HEK293T (cell line): ENCODE data around the gene ADRB1.

Experiments
- CTCF ChIA-PET: fragments of 350-600 bp; formaldehyde crosslinking; extraction: SDS; loops from one replicate; lab custom pipeline; 2021; ENCODE audit warnings: antibody characterized with exemption, inconsistent platforms; lab: Yijun Ruan, JAX
- POLR2A ChIA-PET: fragments of 350-600 bp; formaldehyde crosslinking; extraction: SDS; loops from one replicate; lab custom pipeline; 2020; ENCODE audit warnings: antibody characterized with exemption, inconsistent platforms; lab: Yijun Ruan, JAX
- DNase-seq: peaks from one replicate; pipeline ENCODE4 v3.0.0; 2012; ENCODE audit warnings: mixed read lengths; ENCODE audit errors: extremely low spot score
- ARNT ChIP-seq: fragments of 450-650 bp; IDR thresholded peaks from 2 replicates; pipeline ENCODE4 v1.6.1; 2017; ENCODE audit warnings: mild to moderate bottlenecking
- BHLHE40 ChIP-seq: fragments of 450-650 bp; IDR thresholded peaks from 2 replicates; pipeline ENCODE4 v1.6.1; 2016; ENCODE audit warnings: mild to moderate bottlenecking, moderate library complexity, borderline replicate concordance
- CTBP1 ChIP-seq: fragments of 450-650 bp; IDR thresholded peaks from 2 replicates; pipeline ENCODE4 v1.6.1; 2016; ENCODE audit warnings: borderline replicate concordance
- ELF4 ChIP-seq: fragments of 450-650 bp; IDR thresholded peaks from 2 replicates; pipeline ENCODE4 v1.6.1; 2017; ENCODE audit warnings: antibody characterized with exemption
- FOXA1 ChIP-seq: fragments of 450-650 bp; IDR thresholded peaks from 2 replicates; pipeline ENCODE4 v1.6.1; 2016; ENCODE audit warnings: mild to moderate bottlenecking
- FOXK2 ChIP-seq: fragments of 450-650 bp; IDR thresholded peaks from 2 replicates; pipeline ENCODE4 v1.6.1; 2016; ENCODE audit warnings: mild to moderate bottlenecking
- FOXM1 ChIP-seq: fragments of 450-650 bp; IDR thresholded peaks from 2 replicates; pipeline ENCODE4 v1.6.1; 2017; ENCODE audit warnings: mild to moderate bottlenecking, borderline replicate concordance
- HDGF ChIP-seq: fragments of 450-650 bp; IDR thresholded peaks from 2 replicates; pipeline ENCODE4 v1.6.1; 2017; ENCODE audit warnings: antibody characterized with exemption, borderline replicate concordance
- L3MBTL2 ChIP-seq: fragments of 450-650 bp; conservative IDR thresholded peaks from 2 replicates; pipeline ENCODE4 v1.6.1; 2016; ENCODE audit warnings: mild to moderate bottlenecking
- LEF1 ChIP-seq: fragments of 450-650 bp; IDR thresholded peaks from 2 replicates; pipeline ENCODE4 v1.6.1; 2017; ENCODE audit warnings: mild to moderate bottlenecking, borderline replicate concordance
- NFRKB ChIP-seq: fragments of 450-650 bp; IDR thresholded peaks from 2 replicates; pipeline ENCODE4 v1.6.1; 2016; ENCODE audit warnings: mild to moderate bottlenecking, moderate library complexity
- PKNOX1 ChIP-seq: fragments of 450-650 bp; IDR thresholded peaks from 2 replicates; pipeline ENCODE4 v1.6.1; 2016
- SP1 ChIP-seq: fragments of 450-650 bp; IDR thresholded peaks from 2 replicates; pipeline ENCODE4 v1.6.1; 2017
- SUZ12 ChIP-seq: fragments of 450-650 bp; IDR thresholded peaks from 2 replicates; pipeline ENCODE4 v1.6.1; 2016; ENCODE audit warnings: mild to moderate bottlenecking
- TARDBP ChIP-seq: fragments of 450-650 bp; IDR thresholded peaks from 2 replicates; pipeline ENCODE4 v1.6.1; 2016
- ZNF384 ChIP-seq: fragments of 450-650 bp; IDR thresholded peaks from 2 replicates; pipeline ENCODE4 v1.6.1; 2016

Gene ADRB1

GRCh38 chr10:114017271-114017670 lies 26.4 kb upstream of the ADRB1 start:
- TF ChIP-seq ARNT, result no peak
- no peak for TF ChIP-seq TARDBP
- no peak for TF ChIP-seq SP1
- TF ChIP-seq FOXK2, result no peak
- TF ChIP-seq FOXM1, result no peak
- no peak for TF ChIP-seq CTBP1
- TF ChIP-seq SUZ12, result no peak
- TF ChIP-seq ELF4, result no peak
- TF ChIP-seq FOXA1, result no peak
- no peak for TF ChIP-seq NFRKB
- no peak for DNase-seq
- CTCF ChIA-PET, result interaction anchor here (0.5 kb wide), 1 partner anchor 609 kb away, joined by 4 read pairs; no protein-coding TSS in a partner anchor
- POLR2A ChIA-PET, result no interaction called here

- DNase-seq, result no peak
- no peak for TF ChIP-seq FOXA1
- no peak for TF ChIP-seq CTBP1
- no peak for TF ChIP-seq HDGF
- TF ChIP-seq ELF4, result no peak
- TF ChIP-seq SP1, result no peak
- TF ChIP-seq L3MBTL2, result no peak
- no peak for TF ChIP-seq LEF1
- no peak for TF ChIP-seq TARDBP
- no peak for TF ChIP-seq NFRKB
- TF ChIP-seq ARNT, result no peak
- TF ChIP-seq PKNOX1, result no peak
- TF ChIP-seq FOXK2, result no peak
- TF ChIP-seq BHLHE40, result no peak
- TF ChIP-seq FOXM1, result no peak
- no peak for TF ChIP-seq ZNF384
- TF ChIP-seq SUZ12, result no peak
- ChIA-PET CTCF (no interaction called here), POLR2A (no interaction called here)
Measured at GRCh38 chr10:114017873-114018272, 25.8 kb upstream of the ADRB1 start.

GRCh38 chr10:114019226-114019625 lies 24.4 kb upstream of the ADRB1 start:
- DNase-seq, result no peak
- POLR2A ChIA-PET, result no interaction called here
- CTCF ChIA-PET, result no interaction called here
- TF ChIP-seq NFRKB, result no peak

- CTCF ChIA-PET, result no interaction called here
- TF ChIP-seq FOXA1 (no peak), SP1 (no peak), PKNOX1 (no peak), ARNT (no peak), BHLHE40 (no peak), ZNF384 (no peak), CTBP1 (no peak), ELF4 (no peak), HDGF (no peak), NFRKB (no peak), FOXK2 (no peak)
Measured at GRCh38 chr10:114021154-114021553, 22.5 kb upstream of the ADRB1 start.

GRCh38 chr10:114021717-114022680 lies 21.7 kb upstream of the ADRB1 start:
- TF ChIP-seq ZNF384 (no peak), PKNOX1 (no peak), FOXM1 (no peak), CTBP1 (no peak), FOXA1 (no peak), TARDBP (no peak), SP1 (no peak)
- ChIA-PET CTCF (no interaction called here), POLR2A (interaction anchor here (0.6 kb wide), 1 partner anchor 10 kb away, joined by 3 read pairs; no protein-coding TSS in a partner anchor)
- no peak for DNase-seq

More at GRCh38 chr10:114021154-114021553, 22.5 kb upstream of the ADRB1 start:
- POLR2A ChIA-PET, result interaction anchor here (0.6 kb wide), 1 partner anchor 11 kb away, joined by 3 read pairs; no protein-coding TSS in a partner anchor
- no peak for DNase-seq

GRCh38 chr10:114022766-114023597 lies 20.7 kb upstream of the ADRB1 start:
- DNase-seq, result no peak
- CTCF ChIA-PET, result interaction anchor here (0.6 kb wide), 1 partner anchor 1590 kb away, joined by 3 read pairs; no protein-coding TSS in a partner anchor
- POLR2A ChIA-PET, result interaction anchor here (1.2 kb wide), 1 partner anchor 20 kb away, joined by 3 read pairs; no protein-coding TSS in a partner anchor

More at GRCh38 chr10:114022766-114023597, 20.7 kb upstream of the ADRB1 start:
- TF ChIP-seq ARNT, result no peak
- no peak for TF ChIP-seq TARDBP
- TF ChIP-seq SP1, result no peak
- TF ChIP-seq FOXM1, result no peak
- TF ChIP-seq NFRKB, result no peak
- TF ChIP-seq ZNF384, result no peak
- no peak for TF ChIP-seq ELF4
- no peak for TF ChIP-seq CTBP1
- no peak for TF ChIP-seq HDGF
- TF ChIP-seq PKNOX1, result no peak
- TF ChIP-seq SUZ12, result no peak
- TF ChIP-seq BHLHE40, result no peak
- TF ChIP-seq FOXA1, result no peak
